BLaER1 (cell line): ENCODE data around the gene PPFIBP2.

Experiments
- H3K27ac ChIP-seq: shearing (Covaris generic); formaldehyde crosslinking; 2 replicates; pipeline ENCODE4 v1.8.1; 2022
- H3K27me3 ChIP-seq: shearing (Covaris generic); formaldehyde crosslinking; 2 replicates; pipeline ENCODE4 v1.8.1; 2022
- H3K36me3 ChIP-seq: shearing (Covaris generic); formaldehyde crosslinking; 2 replicates; pipeline ENCODE4 v1.8.1; 2022
- H3K4me1 ChIP-seq: shearing (Covaris generic); formaldehyde crosslinking; 2 replicates; pipeline ENCODE4 v1.8.1; 2022
- H3K4me2 ChIP-seq: shearing (Covaris generic); formaldehyde crosslinking; 2 replicates; pipeline ENCODE4 v1.8.1; 2022
- H3K4me3 ChIP-seq: shearing (Covaris generic); formaldehyde crosslinking; 2 replicates; pipeline ENCODE4 v1.8.1; 2022
- H3K9ac ChIP-seq: shearing (Covaris generic); formaldehyde crosslinking; 2 replicates; pipeline ENCODE4 v1.8.1; 2022
- H3K9me3 ChIP-seq: shearing (Covaris generic); formaldehyde crosslinking; 2 replicates; pipeline ENCODE4 v1.8.1; 2022
- H4K20me1 ChIP-seq: shearing (Covaris generic); formaldehyde crosslinking; 2 replicates; pipeline ENCODE4 v1.8.1; 2022
- Cebpa-rat ChIP-seq: shearing (Covaris generic); IDR thresholded peaks from 2 replicates; pipeline ENCODE4 v1.8.1; 2022

PPFIBP2 gene

GRCh38 chr11:7630002-7630401 lies 116.2 kb downstream of the PPFIBP2 start:
- no peak for TF ChIP-seq Cebpa-rat
- no peak overlapping the region for H3K4me3 ChIP-seq
- H3K9ac ChIP-seq = no peak overlapping the region
- no peak overlapping the region for H3K4me2 ChIP-seq
- no peaks in the 10 kb centered on the region for H3K4me1 ChIP-seq
- H3K27me3 ChIP-seq = no peaks in the 10 kb centered on the region
- H3K36me3 ChIP-seq = peaks cover 46% of the 10 kb centered on the region
- no peaks in the 10 kb centered on the region for H4K20me1 ChIP-seq
- H3K9me3 ChIP-seq = no peaks in the 10 kb centered on the region
- no peak overlapping the region for H3K27ac ChIP-seq

- no peaks in the 10 kb centered on the region for H3K27me3 ChIP-seq
These were observed 118.4 kb downstream of the PPFIBP2 start for GRCh38 chr11:7632211-7632610.

GRCh38 chr11:7635137-7635536 lies 121.3 kb downstream of the PPFIBP2 start:
- Histone ChIP-seq H3K4me2 (no peak overlapping the region), H3K27ac (no peak overlapping the region), H3K9ac (no peak overlapping the region), H4K20me1 (no peaks in the 10 kb centered on the region), H3K4me3 (no peak overlapping the region), H3K9me3 (no peaks in the 10 kb centered on the region), H3K36me3 (peaks cover 45% of the 10 kb centered on the region), H3K4me1 (no peaks in the 10 kb centered on the region), H3K27me3 (no peaks in the 10 kb centered on the region)
- TF ChIP-seq Cebpa-rat = no peak

More at GRCh38 chr11:7632211-7632610, 118.4 kb downstream of the PPFIBP2 start:
- TF ChIP-seq Cebpa-rat = no peak
- Histone ChIP-seq H3K36me3 (peaks cover 47% of the 10 kb centered on the region), H3K4me2 (no peak overlapping the region), H3K4me1 (no peaks in the 10 kb centered on the region), H3K27ac (no peak overlapping the region), H3K9me3 (no peaks in the 10 kb centered on the region), H4K20me1 (no peaks in the 10 kb centered on the region), H3K9ac (no peak overlapping the region), H3K4me3 (no peak overlapping the region)

- H3K9me3 ChIP-seq = no peaks in the 10 kb centered on the region
- H3K4me1 ChIP-seq = no peaks in the 10 kb centered on the region
- peaks cover 46% of the 10 kb centered on the region for H3K36me3 ChIP-seq
- H4K20me1 ChIP-seq = no peaks in the 10 kb centered on the region
- H3K27me3 ChIP-seq = no peaks in the 10 kb centered on the region
- no peak overlapping the region for H3K9ac ChIP-seq
- H3K4me2 ChIP-seq = no peak overlapping the region
- no peak for TF ChIP-seq Cebpa-rat
- H3K27ac ChIP-seq = no peak overlapping the region
- H3K4me3 ChIP-seq = no peak overlapping the region
These were observed 121.9 kb downstream of the PPFIBP2 start for GRCh38 chr11:7635708-7636107.

GRCh38 chr11:7636350-7636749 lies 122.6 kb downstream of the PPFIBP2 start:
- no peaks in the 10 kb centered on the region for H3K9me3 ChIP-seq
- no peak overlapping the region for H3K27ac ChIP-seq
- H4K20me1 ChIP-seq = no peaks in the 10 kb centered on the region
- H3K9ac ChIP-seq = no peak overlapping the region
- TF ChIP-seq Cebpa-rat = no peak
- no peaks in the 10 kb centered on the region for H3K4me1 ChIP-seq
- peaks cover 43% of the 10 kb centered on the region for H3K36me3 ChIP-seq
- no peak overlapping the region for H3K4me2 ChIP-seq
- no peak overlapping the region for H3K4me3 ChIP-seq
- H3K27me3 ChIP-seq = no peaks in the 10 kb centered on the region

- Histone ChIP-seq H3K9me3 (no peaks in the 10 kb centered on the region), H3K4me3 (no peak overlapping the region), H4K20me1 (no peaks in the 10 kb centered on the region), H3K27me3 (no peaks in the 10 kb centered on the region), H3K9ac (no peak overlapping the region), H3K36me3 (peaks cover 43% of the 10 kb centered on the region; the same call in 1 of the 2 replicates), H3K4me1 (no peaks in the 10 kb centered on the region), H3K4me2 (no peak overlapping the region), H3K27ac (no peak overlapping the region)
- no peak for TF ChIP-seq Cebpa-rat
These were observed 123.8 kb downstream of the PPFIBP2 start for GRCh38 chr11:7637447-7638157.

GRCh38 chr11:7638710-7639642 lies 125.2 kb downstream of the PPFIBP2 start:
- H3K4me1 ChIP-seq = no peaks in the 10 kb centered on the region
- no peak overlapping the region for H3K4me2 ChIP-seq
- H3K9me3 ChIP-seq = no peaks in the 10 kb centered on the region
- no peak overlapping the region for H3K27ac ChIP-seq
- no peaks in the 10 kb centered on the region for H4K20me1 ChIP-seq
- no peak overlapping the region for H3K4me3 ChIP-seq
- H3K36me3 ChIP-seq = peaks cover 36% of the 10 kb centered on the region; the same call in 1 of the 2 replicates
- H3K9ac ChIP-seq = no peak overlapping the region
- H3K27me3 ChIP-seq = no peaks in the 10 kb centered on the region
- no peak for TF ChIP-seq Cebpa-rat

- Histone ChIP-seq H3K4me1 (no peaks in the 10 kb centered on the region), H3K27me3 (no peaks in the 10 kb centered on the region), H3K36me3 (peaks cover 31% of the 10 kb centered on the region; the same call in 1 of the 2 replicates), H3K9me3 (no peaks in the 10 kb centered on the region), H3K27ac (no peak overlapping the region), H3K9ac (no peak overlapping the region), H4K20me1 (no peaks in the 10 kb centered on the region), H3K4me2 (no peak overlapping the region), H3K4me3 (no peak overlapping the region)
- TF ChIP-seq Cebpa-rat = no peak
These were observed 125.8 kb downstream of the PPFIBP2 start for GRCh38 chr11:7639643-7640025.

GRCh38 chr11:7640816-7641215 lies 127.0 kb downstream of the PPFIBP2 start:
- H3K9me3 ChIP-seq = no peaks in the 10 kb centered on the region
- H3K4me1 ChIP-seq = no peaks in the 10 kb centered on the region
- peaks cover 27% of the 10 kb centered on the region; the same call in 1 of the 2 replicates for H3K36me3 ChIP-seq
- H4K20me1 ChIP-seq = no peaks in the 10 kb centered on the region
- H3K4me2 ChIP-seq = no peak overlapping the region
- no peak overlapping the region for H3K4me3 ChIP-seq
- H3K27me3 ChIP-seq = no peaks in the 10 kb centered on the region
- no peak overlapping the region for H3K9ac ChIP-seq
- no peak for TF ChIP-seq Cebpa-rat
- no peak overlapping the region for H3K27ac ChIP-seq

- H3K27ac ChIP-seq = no peak overlapping the region
- H3K4me1 ChIP-seq = no peaks in the 10 kb centered on the region
- no peak overlapping the region for H3K9ac ChIP-seq
- H3K36me3 ChIP-seq = peaks cover 27% of the 10 kb centered on the region; the same call in 1 of the 2 replicates
- H3K4me2 ChIP-seq = no peak overlapping the region
- H3K27me3 ChIP-seq = no peaks in the 10 kb centered on the region
- TF ChIP-seq Cebpa-rat = no peak
- no peaks in the 10 kb centered on the region for H3K9me3 ChIP-seq
- no peaks in the 10 kb centered on the region for H4K20me1 ChIP-seq
- no peak overlapping the region for H3K4me3 ChIP-seq
These were observed 128.9 kb downstream of the PPFIBP2 start for GRCh38 chr11:7642747-7643146.
